DND-41 (cell line): Measurements from ENCODE around the gene SLC7A1.

Source experiments
- ATAC-seq: fragments of 200-7000 bp; cut with Tn5 transposase; 3 replicates; pipeline ENCODE4 v1.9.1; 2021; ENCODE audit warnings: low read depth; ENCODE audit not compliant: insufficient read depth
- DNase-seq: peaks from one replicate; pipeline ENCODE4 v3.0.0-alpha.2; 2020
- H2AFZ ChIP-seq: 2 replicates; pipeline ENCODE4 v1.6.0; 2012; ENCODE audit warnings: low read depth, low read length
- H3K27ac ChIP-seq: 2 replicates; pipeline ENCODE4 v1.5.1; 2012; ENCODE audit warnings: low read length, inconsistent platforms
- H3K27me3 ChIP-seq: fragments of 200-600 bp; sonication (generic); 2 replicates; pipeline ENCODE4 v1.6.0; 2012; ENCODE audit warnings: low read length, mild to moderate bottlenecking, inconsistent platforms; ENCODE audit not compliant: insufficient read depth, poor library complexity
- H3K36me3 ChIP-seq: 2 replicates; pipeline ENCODE4 v1.5.1; 2012; ENCODE audit warnings: low read length, inconsistent platforms; ENCODE audit not compliant: insufficient read depth
- H3K4me1 ChIP-seq: 2 replicates; pipeline ENCODE4 v1.5.1; 2012; ENCODE audit warnings: mild to moderate bottlenecking, low read length; ENCODE audit not compliant: insufficient read depth
- H3K4me2 ChIP-seq: 2 replicates; pipeline ENCODE4 v1.6.0; 2012; ENCODE audit warnings: mild to moderate bottlenecking, moderate library complexity, low read length, inconsistent platforms; ENCODE audit not compliant: insufficient read depth
- H3K4me3 ChIP-seq, 2 experiments: fragments of 200-600 bp in 1 of 2; shearing (Covaris generic) in 1 of 2; 2 replicates each; pipeline ENCODE4 v1.5.1; 2012 to 2016; ENCODE audit warnings: inconsistent platforms in 2 of 2, low read length in 2 of 2, mild to moderate bottlenecking in 2 of 2, low read depth in 1 of 2, moderate library complexity in 1 of 2
- H3K79me2 ChIP-seq: 2 replicates; pipeline ENCODE4 v1.6.0; 2012; ENCODE audit warnings: low read length, inconsistent platforms; ENCODE audit not compliant: insufficient read depth
- H3K9ac ChIP-seq: 2 replicates; pipeline ENCODE4 v1.6.0; 2012; ENCODE audit warnings: low read depth, mild to moderate bottlenecking, inconsistent platforms, low read length, moderate library complexity
- H3K9me3 ChIP-seq: 2 replicates; pipeline ENCODE4 v1.5.1; 2012; ENCODE audit warnings: low read length, moderate library complexity, mild to moderate bottlenecking, inconsistent platforms; ENCODE audit not compliant: insufficient read depth, severe bottlenecking
- H4K20me1 ChIP-seq: 2 replicates; pipeline ENCODE4 v1.6.0; 2012; ENCODE audit warnings: low read length; ENCODE audit not compliant: insufficient read depth
- EZH2 ChIP-seq: IDR thresholded peaks from 3 replicates; pipeline ENCODE4 v1.6.1; 2012; ENCODE audit warnings: borderline replicate concordance, low read depth, mild to moderate bottlenecking, moderate library complexity, low read length, inconsistent platforms; ENCODE audit not compliant: severe bottlenecking
- TF ChIP-seq, protein P1 (sequence below): IDR thresholded peaks from 2 replicates; pipeline ENCODE4 v1.5.1; 2012; ENCODE audit warnings: borderline replicate concordance, low read length, moderate library complexity, mild to moderate bottlenecking; ENCODE audit not compliant: poor library complexity, severe bottlenecking; ENCODE audit errors: extremely low read depth

The SLC7A1 gene

DNA sequence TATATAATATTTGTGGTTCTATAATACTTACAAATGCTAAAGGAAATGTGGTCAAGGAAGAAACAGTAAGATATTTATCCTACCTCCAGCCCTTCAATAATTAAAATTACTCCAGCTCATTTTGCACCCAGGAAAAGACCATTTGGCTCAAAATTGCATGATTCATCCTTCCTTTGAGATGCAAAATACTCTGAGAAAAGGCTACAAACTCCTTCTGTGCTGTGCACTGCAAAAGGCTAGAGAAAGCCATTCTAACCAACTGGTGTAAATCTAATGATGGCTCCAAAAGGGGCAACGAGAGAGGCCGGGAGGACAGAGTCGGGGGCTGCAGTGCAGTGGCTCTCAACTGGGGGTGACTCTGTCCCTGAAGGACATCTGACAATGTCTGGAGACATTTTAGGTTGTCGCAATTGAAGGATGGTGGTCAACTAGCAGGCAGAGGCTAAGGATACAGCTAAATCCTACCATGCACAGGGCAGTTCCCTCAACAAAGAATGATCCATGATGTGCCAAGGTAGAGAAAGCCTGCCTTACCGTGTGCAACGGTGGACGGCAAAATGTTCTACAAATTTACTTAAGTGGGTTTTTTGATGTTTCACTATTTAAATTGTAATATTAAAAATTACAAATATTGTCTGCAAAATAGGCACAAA lies 32.6 kb downstream of the SLC7A1 start:
- Histone ChIP-seq H3K36me3 (peaks cover 7% of the 10 kb centered on the region; the same call in 1 of the 2 replicates), H2AFZ (no peak overlapping the region), H3K9me3 (no peaks in the 10 kb centered on the region), H3K27me3 (no peaks in the 10 kb centered on the region), H3K4me3 (no peak overlapping the region), H4K20me1 (peaks cover 79% of the 10 kb centered on the region), H3K4me1 (no peaks in the 10 kb centered on the region), H3K4me2 (no peak overlapping the region), H3K27ac (no peak overlapping the region), H3K9ac (no peak overlapping the region), H3K79me2 (peaks cover 87% of the 10 kb centered on the region)
- no peak for ATAC-seq
- TF ChIP-seq, protein P1, sequence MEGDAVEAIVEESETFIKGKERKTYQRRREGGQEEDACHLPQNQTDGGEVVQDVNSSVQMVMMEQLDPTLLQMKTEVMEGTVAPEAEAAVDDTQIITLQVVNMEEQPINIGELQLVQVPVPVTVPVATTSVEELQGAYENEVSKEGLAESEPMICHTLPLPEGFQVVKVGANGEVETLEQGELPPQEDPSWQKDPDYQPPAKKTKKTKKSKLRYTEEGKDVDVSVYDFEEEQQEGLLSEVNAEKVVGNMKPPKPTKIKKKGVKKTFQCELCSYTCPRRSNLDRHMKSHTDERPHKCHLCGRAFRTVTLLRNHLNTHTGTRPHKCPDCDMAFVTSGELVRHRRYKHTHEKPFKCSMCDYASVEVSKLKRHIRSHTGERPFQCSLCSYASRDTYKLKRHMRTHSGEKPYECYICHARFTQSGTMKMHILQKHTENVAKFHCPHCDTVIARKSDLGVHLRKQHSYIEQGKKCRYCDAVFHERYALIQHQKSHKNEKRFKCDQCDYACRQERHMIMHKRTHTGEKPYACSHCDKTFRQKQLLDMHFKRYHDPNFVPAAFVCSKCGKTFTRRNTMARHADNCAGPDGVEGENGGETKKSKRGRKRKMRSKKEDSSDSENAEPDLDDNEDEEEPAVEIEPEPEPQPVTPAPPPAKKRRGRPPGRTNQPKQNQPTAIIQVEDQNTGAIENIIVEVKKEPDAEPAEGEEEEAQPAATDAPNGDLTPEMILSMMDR, result no peak
- no peak for TF ChIP-seq EZH2
- no peak for DNase-seq

DNA sequence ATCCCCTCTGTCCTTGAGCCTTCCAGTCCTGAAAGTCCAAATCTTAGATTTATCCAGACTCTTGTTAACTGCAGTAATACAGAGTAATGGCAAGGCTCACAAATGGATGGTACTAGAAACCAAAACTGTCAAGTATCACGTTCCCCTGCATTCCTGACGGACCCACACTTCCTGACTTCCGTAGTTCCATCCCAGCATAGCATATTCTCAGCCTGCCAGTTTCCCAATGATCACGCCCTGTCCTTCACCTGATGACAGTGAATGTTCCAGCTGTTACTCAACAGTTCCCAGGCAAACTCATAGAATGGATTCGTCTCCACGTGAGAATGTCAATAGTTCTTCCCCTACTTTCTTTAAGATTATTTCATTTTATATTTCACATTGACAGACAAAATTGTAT lies 33.6 kb downstream of the SLC7A1 start:
- peaks cover 77% of the 10 kb centered on the region for H4K20me1 ChIP-seq
- TF ChIP-seq EZH2, result no peak
- TF ChIP-seq, protein P1, result no peak
- H3K9ac ChIP-seq, result no peak overlapping the region
- no peaks in the 10 kb centered on the region for H3K9me3 ChIP-seq
- H3K4me3 ChIP-seq, result no peak overlapping the region
- peaks cover 87% of the 10 kb centered on the region for H3K79me2 ChIP-seq
- DNase-seq (no peak), ATAC-seq (no peak)
- no peaks in the 10 kb centered on the region for H3K27me3 ChIP-seq
- no peak overlapping the region for H3K27ac ChIP-seq
- peaks cover 12% of the 10 kb centered on the region; the same call in 1 of the 2 replicates for H3K36me3 ChIP-seq
- no peak overlapping the region for H2AFZ ChIP-seq
- H3K4me2 ChIP-seq, result no peak overlapping the region
- no peaks in the 10 kb centered on the region for H3K4me1 ChIP-seq

DNA sequence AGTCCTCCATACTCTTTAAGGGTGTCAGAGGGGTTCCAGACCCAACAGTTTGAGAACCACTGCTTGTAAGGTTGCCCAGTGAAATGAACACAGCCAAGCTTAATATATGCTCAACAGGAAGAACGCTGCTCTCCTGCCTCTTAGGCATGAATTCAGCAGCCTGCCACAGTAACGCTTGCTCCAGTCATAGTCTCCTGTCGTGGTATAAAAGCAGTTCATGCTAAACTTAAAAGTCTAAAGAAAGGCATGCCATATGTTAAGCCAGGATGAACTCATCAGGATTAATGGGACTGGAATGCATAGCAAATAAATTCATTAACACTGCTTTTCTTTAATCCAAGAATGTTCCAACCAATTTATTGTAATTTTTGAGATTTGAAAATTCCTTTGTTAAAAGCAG lies 38.7 kb downstream of the SLC7A1 start:
- Histone ChIP-seq H2AFZ (no peak overlapping the region), H3K27ac (no peak overlapping the region), H3K4me2 (no peak overlapping the region), H3K36me3 (peaks cover 36% of the 10 kb centered on the region), H3K27me3 (no peaks in the 10 kb centered on the region), H4K20me1 (peaks cover 69% of the 10 kb centered on the region), H3K4me1 (no peaks in the 10 kb centered on the region), H3K9me3 (no peaks in the 10 kb centered on the region), H3K9ac (no peak overlapping the region), H3K4me3 (no peak overlapping the region), H3K79me2 (peaks cover 85% of the 10 kb centered on the region)
- TF ChIP-seq, protein P1, result no peak
- TF ChIP-seq EZH2, result no peak
- ATAC-seq (no peak), DNase-seq (no peak)

DNA sequence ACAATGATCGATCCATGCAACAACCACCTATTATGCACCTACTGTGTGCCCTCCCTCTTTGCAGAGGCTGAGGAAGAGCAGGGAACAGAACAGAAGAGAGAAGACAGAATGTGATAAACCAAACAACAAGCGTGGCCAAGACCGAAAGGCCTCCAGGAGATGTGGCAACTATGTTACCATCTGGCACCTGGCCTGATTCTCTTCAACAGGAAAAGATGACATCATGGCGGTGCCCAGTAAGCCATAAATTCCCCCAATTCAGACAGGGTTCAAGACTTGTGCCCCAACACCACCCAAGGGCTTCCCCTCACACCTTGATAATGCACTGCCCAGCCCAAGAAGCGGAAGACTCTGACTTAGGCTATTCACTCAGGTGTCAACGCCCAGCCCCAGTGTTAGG lies 44.3 kb downstream of the SLC7A1 start:
- Histone ChIP-seq H3K36me3 (peaks cover 85% of the 10 kb centered on the region), H3K9ac (no peak overlapping the region), H3K27me3 (no peaks in the 10 kb centered on the region), H3K79me2 (peaks cover 98% of the 10 kb centered on the region), H3K9me3 (no peaks in the 10 kb centered on the region), H3K4me2 (no peak overlapping the region), H3K27ac (no peak overlapping the region), H3K4me1 (no peaks in the 10 kb centered on the region), H2AFZ (no peak overlapping the region), H4K20me1 (peaks cover 83% of the 10 kb centered on the region), H3K4me3 (no peak overlapping the region)
- TF ChIP-seq, protein P1, result no peak
- ATAC-seq (no peak), DNase-seq (no peak)
